ENCODE results near the gene GSTM1.
A peak's percentile ranks its signal among the peaks of the same experiment; 100 is the strongest.

Gene GSTM1

GRCh38 chr1:109721042-109721441 lies 33.4 kb downstream of the GSTM1 start:
- peak; percentile 56 for DNase-seq (ENCODE audit: low read depth)
- TF ChIP-seq CTCF (IDR thresholded peaks at IDR 0.05; ENCODE audit: low read length, missing control alignments), result no peak
- H3K4me3 ChIP-seq (replicated peaks; ENCODE audit: low read depth, low read length), result no peak overlapping the region

- TF ChIP-seq CTCF (IDR thresholded peaks at IDR 0.05; ENCODE audit: low read length, missing control alignments), result no peak
- H3K4me3 ChIP-seq (replicated peaks; ENCODE audit: low read depth, low read length), result no peak overlapping the region
These were observed 34.4 kb downstream of the GSTM1 start for GRCh38 chr1:109721971-109722370.

GRCh38 chr1:109722908-109723691 lies 35.5 kb downstream of the GSTM1 start:
- H3K4me3 ChIP-seq (replicated peaks; ENCODE audit: low read depth, low read length), result no peak overlapping the region
- TF ChIP-seq CTCF (IDR thresholded peaks at IDR 0.05; ENCODE audit: low read length, missing control alignments), result no peak
- DNase-seq (ENCODE audit: low read depth), result peak; percentile 11

More at GRCh38 chr1:109721971-109722370, 34.4 kb downstream of the GSTM1 start:
- no peak for DNase-seq (ENCODE audit: low read depth)

GRCh38 chr1:109724933-109725332 lies 37.3 kb downstream of the GSTM1 start:
- no peak for TF ChIP-seq CTCF (IDR thresholded peaks at IDR 0.05; ENCODE audit: low read length, missing control alignments)
- DNase-seq (ENCODE audit: low read depth), result no peak
- no peak overlapping the region for H3K4me3 ChIP-seq (replicated peaks; ENCODE audit: low read depth, low read length)

GRCh38 chr1:109725510-109725909 lies 37.9 kb downstream of the GSTM1 start:
- no peak for DNase-seq (ENCODE audit: low read depth)
- H3K4me3 ChIP-seq (replicated peaks; ENCODE audit: low read depth, low read length), result no peak overlapping the region
- TF ChIP-seq CTCF (IDR thresholded peaks at IDR 0.05; ENCODE audit: low read length, missing control alignments), result no peak

GRCh38 chr1:109726007-109726406 lies 38.4 kb downstream of the GSTM1 start:
- no peak for DNase-seq (ENCODE audit: low read depth)
- TF ChIP-seq CTCF (IDR thresholded peaks at IDR 0.05; ENCODE audit: low read length, missing control alignments), result no peak
- H3K4me3 ChIP-seq (replicated peaks; ENCODE audit: low read depth, low read length), result no peak overlapping the region
